Right lobe of liver (tissue), 4 donors: Measurements from ENCODE around the gene HS3ST6.

Experiments
- CTCF ChIP-seq, 4 donors: fragments of 200-600 bp in 3 of 4; fragments of 450-650 bp in 1 of 4; IDR thresholded peaks; one replicate each; pipeline versions ENCODE4 v1.5.1 to v1.8.0; 2016 to 2022; ENCODE audit warnings: antibody characterized with exemption in 4 of 4, mild to moderate bottlenecking in 2 of 4
- POLR2A ChIP-seq: fragments of 450-650 bp; IDR thresholded peaks from one replicate; pipeline ENCODE4 v1.6.1; 2017; ENCODE audit warnings: antibody characterized with exemption, mild to moderate bottlenecking
- donor health status: DM: no; HTN: no; CAD: no.
- donor health status: DM: no; HTN: no; CAD: no.
- donor health status: DM: no; HTN: yes; CAD: no.

DNA sequence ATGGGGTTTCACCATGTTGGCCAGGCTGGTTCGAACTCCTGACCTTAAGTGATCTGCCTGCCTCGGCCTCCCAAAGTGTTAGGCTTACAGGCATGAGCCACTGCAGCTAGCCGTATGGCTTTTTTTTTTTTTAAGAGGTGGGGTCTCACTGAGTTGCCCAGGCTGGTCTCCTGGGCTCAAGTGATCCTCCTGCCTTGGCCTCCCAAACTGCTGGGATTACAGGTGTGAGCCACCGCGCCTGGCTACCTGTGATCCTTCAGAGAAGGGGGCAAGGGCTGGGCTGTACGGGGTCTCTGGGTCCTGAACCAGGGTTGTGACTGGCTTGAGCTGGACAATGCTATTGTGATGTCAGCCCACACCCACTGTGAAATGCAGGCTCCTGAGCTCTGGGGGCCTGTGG, 48.2 kb upstream of the HS3ST6 start, which contains the start of gene RNF151:
- TF ChIP-seq POLR2A (no peak), CTCF (IDR thresholded peaks at IDR 0.05) (no peak)
